SU-DHL-6 (cell line): ENCODE measurements around the gene LARP6.

Experiments used
- H2AFZ ChIP-seq: fragments of 200-600 bp; sonication (generic); 2 replicates; pipeline ENCODE4 v1.6.1; 2014; ENCODE audit warnings: low read depth, mild to moderate bottlenecking, moderate library complexity, mixed read lengths, antibody characterized with exemption, low read length; ENCODE audit not compliant: severe bottlenecking
- H3F3A ChIP-seq: fragments of 200-600 bp; shearing (Covaris generic); 2 replicates; pipeline ENCODE4 v1.6.0; 2016; ENCODE audit warnings: antibody characterized with exemption, mild to moderate bottlenecking; ENCODE audit not compliant: insufficient read depth
- H3K27ac ChIP-seq: fragments of 200-600 bp; sonication (generic); 2 replicates; pipeline ENCODE4 v1.5.1; 2016; ENCODE audit warnings: low read depth, mild to moderate bottlenecking, low read length, moderate library complexity, mixed read lengths
- H3K27me3 ChIP-seq: fragments of 200-600 bp; sonication (generic), shearing (Covaris generic); 2 replicates; pipeline ENCODE4 v1.6.0; 2014; ENCODE audit warnings: mild to moderate bottlenecking, low read length
- H3K36me3 ChIP-seq: fragments of 200-600 bp; sonication (generic); 2 replicates; pipeline ENCODE4 v1.6.1; 2014; ENCODE audit warnings: mild to moderate bottlenecking, low read length, mixed read lengths
- H3K4me2 ChIP-seq: fragments of 300-600, 200-600 bp; shearing (Covaris generic), sonication (generic); 2 replicates; pipeline ENCODE4 v1.6.0; 2014; ENCODE audit warnings: low read length, low read depth, mild to moderate bottlenecking; ENCODE audit not compliant: poor library complexity, severe bottlenecking
- H3K4me3 ChIP-seq: fragments of 200-600 bp; sonication (generic); 2 replicates; pipeline ENCODE4 v1.5.1; 2014; ENCODE audit warnings: antibody characterized with exemption, low read length, mild to moderate bottlenecking, mixed read lengths; ENCODE audit not compliant: insufficient read depth, poor library complexity, severe bottlenecking
- H3K79me2 ChIP-seq: fragments of 200-600 bp; sonication (generic); 2 replicates; pipeline ENCODE4 v1.6.1; 2014; ENCODE audit warnings: mild to moderate bottlenecking, low read length, moderate library complexity; ENCODE audit not compliant: insufficient read depth
- H3K9ac ChIP-seq: fragments of 200-600 bp; sonication (generic); 2 replicates; pipeline ENCODE4 v1.7.0; 2014; ENCODE audit warnings: mild to moderate bottlenecking, low read length
- H3K9me2 ChIP-seq: fragments of 200-600 bp; sonication (generic); replicated peaks from 2 replicates; pipeline ENCODE4 v1.6.1; 2014; ENCODE audit warnings: low read length; ENCODE audit not compliant: insufficient read depth
- H3K9me3 ChIP-seq: fragments of 200-600 bp; sonication (generic); 2 replicates; pipeline ENCODE4 v1.6.1; 2014; ENCODE audit warnings: low read length, mixed read lengths; ENCODE audit not compliant: insufficient read depth
- H4K20me1 ChIP-seq: fragments of 200-600 bp; sonication (generic); 2 replicates; pipeline ENCODE4 v1.6.1; 2014; ENCODE audit warnings: low read depth, mild to moderate bottlenecking, antibody characterized with exemption, low read length, moderate library complexity, mixed read lengths
- CTCF ChIP-seq: fragments of 200-600 bp; sonication (generic); IDR thresholded peaks from one replicate; pipeline ENCODE4 v1.5.1; 2017; ENCODE audit warnings: antibody characterized with exemption, mild to moderate bottlenecking, low read length, moderate library complexity; ENCODE audit not compliant: insufficient read depth, poor library complexity, severe bottlenecking
- EZH2phosphoT487 ChIP-seq: fragments of 200-600 bp; sonication (generic), shearing (Covaris generic); conservative IDR thresholded peaks from 2 replicates; pipeline ENCODE4 v1.6.1; 2018; ENCODE audit warnings: mild to moderate bottlenecking, antibody characterized with exemption, low read length, moderate library complexity, mixed read lengths

The LARP6 gene

DNA sequence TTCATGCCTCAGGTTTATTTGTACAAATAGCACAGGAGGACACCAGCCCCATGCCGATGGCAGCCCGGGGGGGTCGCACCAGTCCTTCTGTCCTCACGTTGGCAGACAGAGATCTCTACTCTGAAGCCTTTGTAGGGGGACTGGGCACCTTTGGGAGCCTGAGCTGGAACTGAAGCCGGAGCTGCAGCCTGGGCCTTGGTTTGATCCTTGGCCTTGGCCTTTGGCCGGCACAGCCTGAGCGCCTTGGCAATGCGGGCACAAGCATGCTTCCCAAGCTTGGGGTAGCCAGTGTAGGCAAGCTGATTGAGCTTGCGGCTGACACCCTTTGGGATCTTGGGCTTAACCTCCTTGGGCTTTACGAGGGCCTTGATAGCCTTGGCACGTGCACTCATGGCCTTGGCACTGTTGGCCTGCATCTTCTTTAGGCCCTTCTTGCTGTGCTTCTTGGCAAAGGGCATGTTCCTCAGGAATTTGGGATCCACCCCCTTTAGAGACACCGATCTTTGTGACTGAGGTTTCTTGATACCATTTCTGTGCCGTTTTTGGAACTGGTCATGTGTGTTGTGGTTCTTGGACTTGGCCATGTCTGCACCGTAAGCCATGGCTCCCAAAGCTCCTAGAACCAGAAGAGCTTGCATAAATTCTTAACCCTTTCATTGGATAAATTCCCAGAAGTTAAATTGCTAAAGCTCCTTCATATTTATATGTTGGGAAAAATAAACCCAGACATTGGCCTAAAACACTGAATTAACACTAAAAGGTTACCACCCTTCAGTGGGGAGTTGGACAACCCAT is 57.2 kb downstream of the LARP6 start:
- Histone ChIP-seq H2AFZ (no peak overlapping the region), H3K4me2 (no peak overlapping the region), H3K9me2 (no peaks in the 10 kb centered on the region), H3K79me2 (no peaks in the 10 kb centered on the region), H3K9me3 (no peaks in the 10 kb centered on the region), H3K9ac (no peak overlapping the region), H3K27me3 (no peaks in the 10 kb centered on the region), H3F3A (no peaks in the 10 kb centered on the region), H3K36me3 (no peaks in the 10 kb centered on the region), H3K27ac (no peak overlapping the region), H3K4me3 (no peak overlapping the region), H4K20me1 (no peaks in the 10 kb centered on the region)
- TF ChIP-seq CTCF, result no peak
- TF ChIP-seq EZH2phosphoT487, result no peak

GRCh38 chr15:70795311-70795665 is 58.7 kb downstream of the LARP6 start:
- TF ChIP-seq CTCF (no peak), EZH2phosphoT487 (no peak)
- H3K9ac ChIP-seq, result no peak overlapping the region
- H3K4me3 ChIP-seq, result no peak overlapping the region
- H3K4me2 ChIP-seq, result no peak overlapping the region
- H3K27ac ChIP-seq, result no peak overlapping the region
- H4K20me1 ChIP-seq, result no peaks in the 10 kb centered on the region
- no peaks in the 10 kb centered on the region for H3K9me3 ChIP-seq
- H3K79me2 ChIP-seq, result no peaks in the 10 kb centered on the region
- no peaks in the 10 kb centered on the region for H3K36me3 ChIP-seq
- H3K9me2 ChIP-seq, result no peaks in the 10 kb centered on the region
- H2AFZ ChIP-seq, result no peak overlapping the region
- H3K27me3 ChIP-seq, result no peaks in the 10 kb centered on the region
- no peaks in the 10 kb centered on the region for H3F3A ChIP-seq

DNA sequence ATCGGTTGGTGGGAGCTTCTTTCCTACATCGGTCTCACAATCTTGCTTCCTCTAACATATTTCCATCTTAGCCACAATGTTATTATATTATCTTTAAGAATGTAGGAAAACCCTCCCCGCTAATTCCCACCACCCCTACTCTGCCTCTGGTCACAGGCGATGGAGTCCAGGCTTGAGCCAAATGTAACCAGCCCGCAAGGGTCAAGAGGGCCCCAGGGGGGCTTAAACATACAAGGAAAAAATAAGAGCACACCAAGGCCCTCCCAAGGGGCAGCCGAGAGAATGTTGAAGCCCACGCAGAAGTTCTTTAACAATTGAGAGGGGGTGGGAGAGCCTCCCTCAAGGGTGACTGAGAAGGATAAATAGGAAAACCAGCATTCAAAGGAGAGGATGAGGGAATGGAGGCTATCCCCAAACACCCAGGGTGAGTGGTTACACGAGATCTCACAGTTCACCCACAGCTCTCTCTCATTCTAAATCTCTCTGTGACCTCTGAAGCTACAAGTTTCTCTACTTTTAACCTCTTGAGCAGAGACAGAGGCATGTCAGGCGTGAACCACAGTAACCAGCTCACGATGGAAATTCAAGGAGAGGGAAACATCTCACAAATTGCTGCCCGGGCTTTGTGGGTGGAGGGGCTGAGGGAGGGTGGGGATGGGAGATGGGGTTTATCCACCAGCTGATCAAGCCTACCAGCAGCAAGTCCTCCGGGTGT is 59.2 kb downstream of the LARP6 start:
- H3F3A ChIP-seq, result no peaks in the 10 kb centered on the region
- no peak for TF ChIP-seq EZH2phosphoT487
- no peak for TF ChIP-seq CTCF
- no peak overlapping the region for H3K4me2 ChIP-seq
- no peaks in the 10 kb centered on the region for H4K20me1 ChIP-seq
- no peaks in the 10 kb centered on the region for H3K9me2 ChIP-seq
- no peaks in the 10 kb centered on the region for H3K79me2 ChIP-seq
- no peaks in the 10 kb centered on the region for H3K9me3 ChIP-seq
- H3K36me3 ChIP-seq, result no peaks in the 10 kb centered on the region
- H2AFZ ChIP-seq, result no peak overlapping the region
- no peak overlapping the region for H3K27ac ChIP-seq
- no peak overlapping the region for H3K4me3 ChIP-seq
- no peaks in the 10 kb centered on the region for H3K27me3 ChIP-seq
- no peak overlapping the region for H3K9ac ChIP-seq
